ENCODE results near the gene MMP28.
A peak's percentile ranks its signal among the peaks of the same experiment; 100 is the strongest.

Gene MMP28

DNA sequence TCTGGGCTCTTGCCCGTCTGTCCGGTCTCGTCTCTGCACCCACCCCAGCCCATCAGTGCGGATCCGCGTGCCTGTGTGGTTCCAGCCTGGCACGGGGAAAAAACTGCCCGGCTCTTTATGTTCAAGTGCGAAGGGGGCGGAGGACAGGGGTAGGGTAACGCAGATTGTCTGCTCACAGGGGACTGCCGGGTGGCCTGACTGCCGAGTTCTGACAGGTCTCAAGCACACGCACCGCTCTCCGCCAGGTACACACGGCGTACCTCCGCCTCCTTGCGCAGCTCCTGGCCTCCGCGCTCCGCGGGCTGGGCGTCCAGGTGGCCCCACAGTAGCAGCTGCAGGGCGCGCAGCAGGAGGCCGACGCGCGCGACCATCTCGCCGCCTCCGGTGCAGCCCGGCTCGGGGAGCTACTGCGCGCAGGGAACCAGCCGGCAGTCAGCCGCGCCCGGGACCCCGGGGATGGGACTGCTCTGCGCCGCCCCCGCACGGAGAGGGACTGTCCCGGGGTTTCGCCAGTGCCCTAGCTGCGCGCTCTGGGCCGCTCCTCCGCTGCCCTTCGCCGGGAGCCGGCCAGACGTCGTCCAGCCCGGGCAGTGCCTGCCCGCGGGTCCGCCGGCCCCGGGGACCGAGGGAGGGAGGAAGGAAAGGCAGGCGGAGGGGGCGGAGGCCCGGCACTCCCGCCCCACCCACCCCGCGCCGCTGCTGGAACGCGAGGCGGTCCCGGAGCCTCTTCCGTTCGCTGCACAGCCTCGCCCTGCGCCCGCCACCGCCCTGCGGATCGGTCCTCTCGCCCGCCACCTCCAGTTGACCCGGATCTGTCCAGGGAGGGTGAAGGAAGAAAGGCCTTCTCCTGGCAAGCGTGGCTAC lies at the start of gene MMP28:
Gene MMP28, minus strand, starts transcription at position 635 of the 864 bp plus-strand sequence. Its CDS starts 264 bp downstream, at position 371.
- in situ Hi-C loops (cut with HindIII; ENCODE audit: low pct_unique_long_range_greater_than_20kb, low sequenced_read_pairs): no loop called here
- no peak for TF ChIP-seq JUND (IDR thresholded peaks at IDR 0.05; ENCODE audit: low read depth)
- peak; percentile 69 to 76 for DNase-seq (ENCODE audit: low read depth in 1 of 2, low spot score in 1 of 2)

GRCh38 chr17:35844547-35844946 lies 49.1 kb upstream of the MMP28 start:
- in situ Hi-C loops (cut with HindIII; ENCODE audit: low pct_unique_long_range_greater_than_20kb, low sequenced_read_pairs): no loop called here
- no peak for TF ChIP-seq JUND (IDR thresholded peaks at IDR 0.05; ENCODE audit: low read depth)
- DNase-seq (ENCODE audit: low read depth in 1 of 2, low spot score in 1 of 2): no peak

DNA sequence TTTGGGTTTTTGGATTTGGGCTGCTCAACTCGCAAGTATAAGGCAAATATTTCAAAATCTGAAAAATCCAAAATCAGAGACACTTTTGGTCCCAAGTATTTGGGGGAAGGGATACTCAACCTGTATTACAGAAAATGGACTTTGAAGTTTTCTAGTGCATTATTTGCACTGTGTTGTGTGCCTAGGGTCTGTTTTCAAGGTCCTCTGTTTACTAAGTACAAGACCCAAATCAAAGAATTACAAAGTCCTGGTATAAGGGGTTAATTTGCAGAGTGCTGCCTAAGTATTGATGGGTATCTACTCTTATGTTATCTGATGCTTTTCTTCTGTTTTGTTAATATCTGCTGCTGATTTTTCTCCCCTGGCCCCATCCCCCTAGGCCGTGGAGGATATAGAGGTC lies 48.3 kb upstream of the MMP28 start:
- no peak for TF ChIP-seq JUND (IDR thresholded peaks at IDR 0.05; ENCODE audit: low read depth)
- in situ Hi-C loops (cut with HindIII; ENCODE audit: low pct_unique_long_range_greater_than_20kb, low sequenced_read_pairs): no loop called here
- no peak for DNase-seq (ENCODE audit: low read depth in 1 of 2, low spot score in 1 of 2)

GRCh38 chr17:35842239-35842638 lies 46.8 kb upstream of the MMP28 start:
- TF ChIP-seq JUND (IDR thresholded peaks at IDR 0.05; ENCODE audit: low read depth): no peak
- DNase-seq (ENCODE audit: low read depth in 1 of 2, low spot score in 1 of 2): no peak
- in situ Hi-C loops (cut with HindIII; ENCODE audit: low pct_unique_long_range_greater_than_20kb, low sequenced_read_pairs): no loop called here

GRCh38 chr17:35841505-35841904 lies 46.1 kb upstream of the MMP28 start:
- in situ Hi-C loops (cut with HindIII; ENCODE audit: low pct_unique_long_range_greater_than_20kb, low sequenced_read_pairs): no loop called here
- TF ChIP-seq JUND (IDR thresholded peaks at IDR 0.05; ENCODE audit: low read depth): no peak
- DNase-seq (ENCODE audit: low read depth in 1 of 2, low spot score in 1 of 2): no peak

DNA sequence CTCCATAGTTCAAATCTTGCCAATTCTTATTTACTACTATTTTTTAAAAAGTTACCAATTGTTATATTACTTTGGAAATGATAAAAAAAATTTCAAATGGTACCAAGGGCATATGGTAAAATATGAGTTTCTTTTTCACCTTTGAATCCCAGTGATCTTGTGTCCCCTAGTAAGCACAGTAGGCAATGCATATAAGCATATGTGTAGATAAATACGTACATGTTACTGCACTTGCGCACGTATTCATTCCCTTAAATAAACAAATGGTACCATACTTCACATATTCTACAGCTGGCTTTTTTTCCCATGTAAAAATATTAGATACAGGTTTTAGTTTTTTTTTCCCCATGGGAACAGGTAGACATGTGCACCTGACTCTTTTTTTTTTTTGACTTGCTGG lies 45.7 kb upstream of the MMP28 start:
- in situ Hi-C loops (cut with HindIII; ENCODE audit: low pct_unique_long_range_greater_than_20kb, low sequenced_read_pairs): no loop called here
- TF ChIP-seq JUND (IDR thresholded peaks at IDR 0.05; ENCODE audit: low read depth): no peak
- DNase-seq (ENCODE audit: low read depth in 1 of 2, low spot score in 1 of 2): no peak

- TF ChIP-seq JUND (IDR thresholded peaks at IDR 0.05; ENCODE audit: low read depth): no peak
- no peak for DNase-seq (ENCODE audit: low read depth in 1 of 2, low spot score in 1 of 2)
- in situ Hi-C loops (cut with HindIII; ENCODE audit: low pct_unique_long_range_greater_than_20kb, low sequenced_read_pairs): no loop called here
Measured at GRCh38 chr17:35825206-35825605, 29.8 kb upstream of the MMP28 start.

- in situ Hi-C loops (cut with HindIII; ENCODE audit: low pct_unique_long_range_greater_than_20kb, low sequenced_read_pairs): no loop called here
- no peak for DNase-seq (ENCODE audit: low read depth in 1 of 2, low spot score in 1 of 2)
Measured at GRCh38 chr17:35821308-35821707, 25.9 kb upstream of the MMP28 start.

GRCh38 chr17:35819455-35819854 lies 24.0 kb upstream of the MMP28 start:
- DNase-seq (ENCODE audit: low read depth in 1 of 2, low spot score in 1 of 2): no peak
- in situ Hi-C loops (cut with HindIII; ENCODE audit: low pct_unique_long_range_greater_than_20kb, low sequenced_read_pairs): no loop called here
- TF ChIP-seq JUND (IDR thresholded peaks at IDR 0.05; ENCODE audit: low read depth): no peak

More at GRCh38 chr17:35821308-35821707, 25.9 kb upstream of the MMP28 start:
- TF ChIP-seq JUND (IDR thresholded peaks at IDR 0.05; ENCODE audit: low read depth): no peak

DNA sequence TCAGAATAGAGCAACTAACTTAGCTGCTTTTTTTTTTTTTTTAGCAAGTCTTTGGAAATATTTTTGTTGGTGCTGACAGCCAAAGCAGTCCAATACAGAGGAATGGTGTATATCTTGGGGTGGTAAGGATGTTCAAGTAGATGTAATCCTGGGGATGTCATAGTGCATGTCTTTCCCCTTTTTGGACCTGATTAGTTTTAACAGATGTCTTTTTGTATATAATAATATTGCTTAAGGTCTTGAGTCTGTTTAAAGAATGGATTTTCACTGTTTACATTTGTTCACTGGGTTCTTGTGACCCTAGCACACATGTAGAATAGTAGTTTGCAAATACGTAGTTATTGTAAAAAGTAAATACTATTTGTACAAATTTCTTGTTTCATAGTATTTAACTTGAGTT lies 21.8 kb upstream of the MMP28 start:
- in situ Hi-C loops (cut with HindIII; ENCODE audit: low pct_unique_long_range_greater_than_20kb, low sequenced_read_pairs): no loop called here
- TF ChIP-seq JUND (IDR thresholded peaks at IDR 0.05; ENCODE audit: low read depth): no peak
- no peak for DNase-seq (ENCODE audit: low read depth in 1 of 2, low spot score in 1 of 2)

- in situ Hi-C loops (cut with HindIII; ENCODE audit: low pct_unique_long_range_greater_than_20kb, low sequenced_read_pairs): no loop called here
- TF ChIP-seq JUND (IDR thresholded peaks at IDR 0.05; ENCODE audit: low read depth): no peak
- no peak for DNase-seq (ENCODE audit: low read depth in 1 of 2, low spot score in 1 of 2)
Measured at GRCh38 chr17:35816723-35817122, 21.3 kb upstream of the MMP28 start.

DNA sequence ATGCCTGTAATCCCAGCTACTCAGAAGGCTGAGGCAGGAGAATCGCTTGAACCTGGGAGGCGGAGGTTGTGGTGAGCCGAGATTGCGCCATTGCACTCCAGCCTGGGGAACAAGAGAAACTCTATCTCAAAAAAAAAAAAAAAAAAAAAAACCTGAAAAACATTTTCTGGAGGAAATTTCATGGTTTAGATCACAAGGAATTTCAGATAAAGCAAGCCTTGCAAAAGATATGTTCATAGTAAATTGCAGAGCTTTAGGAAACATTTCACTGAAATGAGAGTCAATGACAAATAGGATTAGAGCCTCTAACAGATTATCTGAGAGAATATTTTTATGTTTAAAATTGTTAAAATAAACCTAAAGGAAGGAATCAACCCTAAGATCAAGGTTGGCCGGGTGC lies 17.0 kb upstream of the MMP28 start:
- no peak for DNase-seq (ENCODE audit: low read depth in 1 of 2, low spot score in 1 of 2)
- in situ Hi-C loops (cut with HindIII; ENCODE audit: low pct_unique_long_range_greater_than_20kb, low sequenced_read_pairs): no loop called here
- TF ChIP-seq JUND (IDR thresholded peaks at IDR 0.05; ENCODE audit: low read depth): no peak

- DNase-seq (ENCODE audit: low read depth in 1 of 2, low spot score in 1 of 2): no peak
- in situ Hi-C loops (cut with HindIII; ENCODE audit: low pct_unique_long_range_greater_than_20kb, low sequenced_read_pairs): no loop called here
- TF ChIP-seq JUND (IDR thresholded peaks at IDR 0.05; ENCODE audit: low read depth): no peak
Measured at GRCh38 chr17:35811759-35812158, 16.3 kb upstream of the MMP28 start.

Data from T47D (cell line).